MCF 10A (cell line): ENCODE results near the gene RGMA. TPM values are rescaled to one million over a fixed set of nuclear protein-coding genes. Genes with fewer than 3 reads are reported as not detected.

ENCODE experiments used
- BruUV-seq: library from RNA; stranded (reverse); fragments of 400-500 nt; replicated peaks from 2 replicates; lab custom pipeline; 2021; lab: Mats Ljungman, UMichigan
- CTCF ChIA-PET: fragments of 300-600 bp; sonication (Branson Sonifier 250); formaldehyde crosslinking; extraction: SDS; loops from one replicate; lab custom pipeline; 2021; ENCODE audit warnings: antibody characterized with exemption, inconsistent platforms; lab: Yijun Ruan, JAX
- POLR2A ChIA-PET: fragments of 300-600, 350-650 bp; sonication (Branson Sonifier 250); formaldehyde crosslinking; extraction: SDS; loops from one replicate; lab custom pipeline; 2020; ENCODE audit warnings: antibody characterized with exemption, inconsistent platforms; lab: Yijun Ruan, JAX
- DNase-seq: peaks from one replicate; pipeline ENCODE4 v3.0.0-alpha.2; 2018; ENCODE audit not compliant: unreplicated experiment
- H3K27ac Mint-ChIP-seq: one replicate; pipeline ENCODE4 v1.8.0; 2022; ENCODE audit warnings: mild to moderate bottlenecking, low read depth, mixed read lengths; ENCODE audit not compliant: unreplicated experiment
- H3K27me3 Mint-ChIP-seq: one replicate; pipeline ENCODE4 v1.8.0; 2022; ENCODE audit warnings: mixed read lengths; ENCODE audit not compliant: insufficient read depth, unreplicated experiment
- H3K36me3 Mint-ChIP-seq: one replicate; pipeline ENCODE4 v1.8.0; 2022; ENCODE audit warnings: mild to moderate bottlenecking, moderate library complexity, mixed read lengths; ENCODE audit not compliant: insufficient read depth, unreplicated experiment
- H3K4me1 Mint-ChIP-seq: one replicate; pipeline ENCODE4 v1.8.0; 2022; ENCODE audit warnings: mixed read lengths; ENCODE audit not compliant: insufficient read depth, unreplicated experiment
- H3K4me3 Mint-ChIP-seq: one replicate; pipeline ENCODE4 v1.8.0; 2022; ENCODE audit warnings: mild to moderate bottlenecking, moderate library complexity, mixed read lengths; ENCODE audit not compliant: unreplicated experiment
- H3K9me3 Mint-ChIP-seq: one replicate; pipeline ENCODE4 v1.8.0; 2022; ENCODE audit warnings: mixed read lengths; ENCODE audit not compliant: unreplicated experiment
- CTCF ChIP-seq: fragments of 200-600 bp; IDR thresholded peaks from one replicate; pipeline ENCODE4 v1.8.0; 2022; ENCODE audit warnings: antibody characterized with exemption, mild to moderate bottlenecking; ENCODE audit not compliant: unreplicated experiment
- intact Hi-C: fragments of 100-400 bp; cut with micrococcal nuclease; formaldehyde crosslinking; loops from 2 replicates; pipeline ENCODE4 v1.14.1; 2022
- total RNA-seq: library from RNA; stranded (reverse); gene quantifications from 2 replicates; pipeline ENCODE4 v1.2.3, GENCODE V29; 2022

RGMA gene
- total RNA-seq, 1 experiment from 2014 or later, result 0.51 TPM

GRCh38 chr15:93031103-93031464 lies 57.9 kb downstream of the RGMA start:
- peaks cover 52% of the 10 kb centered on the region for H3K36me3 Mint-ChIP-seq

GRCh38 chr15:93030430-93031102 lies 58.4 kb downstream of the RGMA start:
- peak; percentile 86 for TF ChIP-seq CTCF
- intact Hi-C loops, result loop anchor here (1.0 to 2.0 kb wide), 4 partner anchors 58 to 1090 kb away; partner anchors contain the start of gene RGMA
- POLR2A ChIA-PET, result interaction anchor here (0.7 to 3.3 kb wide), 4 partner anchors 24 to 1089 kb away, joined by 3 to 17 read pairs (median 4); no protein-coding TSS in a partner anchor
- Mint-ChIP-seq H3K9me3 (no peaks in the 10 kb centered on the region), H3K4me1 (peaks cover 38% of the 10 kb centered on the region), H3K27me3 (no peaks in the 10 kb centered on the region), H3K27ac (peak overlapping the region; percentile 95), H3K4me3 (peak overlapping the region; percentile 44), H3K36me3 (peaks cover 57% of the 10 kb centered on the region)
- BruUV-seq, result no TSS peak
- CTCF ChIA-PET, result interaction anchor here (0.5 to 9.8 kb wide), 41 partner anchors 10 to 1399 kb away, joined by 3 to 117 read pairs (median 4); partner anchors contain the start of gene RGMA
- DNase-seq, result peak; percentile 81

More at GRCh38 chr15:93031103-93031464, 57.9 kb downstream of the RGMA start:
- H3K27ac Mint-ChIP-seq, result no peak overlapping the region
- no peak for DNase-seq
- no peak for TF ChIP-seq CTCF
- intact Hi-C loops, result loop anchor here (2.0 kb wide), 2 partner anchors 58 to 944 kb away; partner anchors contain the start of gene RGMA
- ChIA-PET POLR2A (interaction anchor here (0.6 kb wide), 1 partner anchor 1086 kb away, joined by 3 read pairs; no protein-coding TSS in a partner anchor), CTCF (interaction anchor here (0.5 to 9.8 kb wide), 14 partner anchors 10 to 1096 kb away, joined by 3 to 117 read pairs (median 6); partner anchors contain the start of gene RGMA)
- no TSS peak for BruUV-seq
- H3K4me1 Mint-ChIP-seq, result peaks cover 37% of the 10 kb centered on the region
- H3K27me3 Mint-ChIP-seq, result no peaks in the 10 kb centered on the region
- no peak overlapping the region for H3K4me3 Mint-ChIP-seq
- no peaks in the 10 kb centered on the region for H3K9me3 Mint-ChIP-seq

- H3K4me1 Mint-ChIP-seq, result peaks cover 38% of the 10 kb centered on the region
- ChIA-PET POLR2A (interaction anchor here (0.7 to 3.3 kb wide), 8 partner anchors 12 to 1090 kb away, joined by 3 to 17 read pairs (median 4); no protein-coding TSS in a partner anchor), CTCF (interaction anchor here (0.5 to 9.8 kb wide), 48 partner anchors 7 to 1400 kb away, joined by 3 to 117 read pairs (median 4); partner anchors contain the start of gene RGMA)
- peaks cover 64% of the 10 kb centered on the region for H3K36me3 Mint-ChIP-seq
- H3K27me3 Mint-ChIP-seq, result no peaks in the 10 kb centered on the region
- H3K27ac Mint-ChIP-seq, result peak overlapping the region; percentile 95
- no peaks in the 10 kb centered on the region for H3K9me3 Mint-ChIP-seq
- BruUV-seq, result no TSS peak
- no peak for TF ChIP-seq CTCF
- DNase-seq, result peak; percentile 78
- intact Hi-C loops, result loop anchor here (1.0 to 10.0 kb wide), 6 partner anchors 59 to 1205 kb away; partner anchors contain the start of genes MCTP2 and RGMA
- peak overlapping the region; percentile 44 for H3K4me3 Mint-ChIP-seq
Measured at GRCh38 chr15:93029836-93030429, 59.1 kb downstream of the RGMA start.
